H1 (cell line): ENCODE measurements around the gene SCRG1.

Experiments
- ATF3 ChIP-seq: IDR thresholded peaks from 2 replicates; pipeline ENCODE4 v1.6.1; 2011; ENCODE audit warnings: low read depth, mild to moderate bottlenecking, low read length; ENCODE audit not compliant: insufficient read depth
- CTCF ChIP-seq, 3 experiments: IDR thresholded peaks; 1 replicate in 2 of 3; 2 replicates in 1 of 3; pipeline versions ENCODE4 v1.5.1 to v1.6.1; 2011; ENCODE audit warnings: low read length in 3 of 3, mild to moderate bottlenecking in 3 of 3, inconsistent platforms in 2 of 3, low read depth in 1 of 3, moderate library complexity in 1 of 3; ENCODE audit not compliant: insufficient read depth in 1 of 3; ENCODE audit errors: control extremely low read depth in 1 of 3
- EP300 ChIP-seq, 2 experiments: IDR thresholded peaks; 1 replicate in 1 of 2; 2 replicates in 1 of 2; pipeline ENCODE4 v1.6.1; 2011 to 2012; ENCODE audit warnings: low read depth in 2 of 2, low read length in 2 of 2, mild to moderate bottlenecking in 2 of 2, borderline replicate concordance in 1 of 2, inconsistent platforms in 1 of 2, moderate library complexity in 1 of 2
- EZH2 ChIP-seq: fragments of 200-600 bp; sonication (generic); IDR thresholded peaks from 2 replicates; pipeline ENCODE4 v1.7.1; 2012; ENCODE audit warnings: low read depth, mild to moderate bottlenecking, moderate library complexity, low read length, inconsistent platforms; ENCODE audit not compliant: severe bottlenecking
- HDAC2 ChIP-seq, 2 experiments: fragments of 300-600 bp in 1 of 2; sonication (generic) in 1 of 2; IDR thresholded peaks; 2 replicates each; pipeline ENCODE4 v1.6.1; 2011 to 2012; ENCODE audit warnings: low read depth in 2 of 2, low read length in 2 of 2, mild to moderate bottlenecking in 2 of 2, moderate library complexity in 2 of 2, borderline replicate concordance in 1 of 2, inconsistent platforms in 1 of 2
- POLR2A ChIP-seq, 2 experiments: IDR thresholded peaks; 1 replicate in 1 of 2; 2 replicates in 1 of 2; pipeline ENCODE4 v1.6.1; 2011; ENCODE audit warnings: low read depth in 2 of 2, low read length in 2 of 2, mild to moderate bottlenecking in 2 of 2; ENCODE audit errors: control extremely low read depth in 1 of 2
- TAF1 ChIP-seq: IDR thresholded peaks from 2 replicates; pipeline ENCODE4 v1.6.1; 2011; ENCODE audit warnings: mild to moderate bottlenecking, low read depth, low read length
- TBP ChIP-seq: IDR thresholded peaks from 2 replicates; pipeline ENCODE4 v1.6.1; 2011; ENCODE audit warnings: low read depth, low read length, improper control_type of control experiment
- ZNF274 ChIP-seq: IDR thresholded peaks from 2 replicates; pipeline ENCODE4 v1.7.0; 2012; ENCODE audit warnings: low read length, borderline replicate concordance; ENCODE audit errors: extremely low read depth
- TF ChIP-seq, protein P1 (sequence below): IDR thresholded peaks from 2 replicates; pipeline ENCODE4 v1.6.1; 2012; ENCODE audit warnings: inconsistent platforms

DNA sequence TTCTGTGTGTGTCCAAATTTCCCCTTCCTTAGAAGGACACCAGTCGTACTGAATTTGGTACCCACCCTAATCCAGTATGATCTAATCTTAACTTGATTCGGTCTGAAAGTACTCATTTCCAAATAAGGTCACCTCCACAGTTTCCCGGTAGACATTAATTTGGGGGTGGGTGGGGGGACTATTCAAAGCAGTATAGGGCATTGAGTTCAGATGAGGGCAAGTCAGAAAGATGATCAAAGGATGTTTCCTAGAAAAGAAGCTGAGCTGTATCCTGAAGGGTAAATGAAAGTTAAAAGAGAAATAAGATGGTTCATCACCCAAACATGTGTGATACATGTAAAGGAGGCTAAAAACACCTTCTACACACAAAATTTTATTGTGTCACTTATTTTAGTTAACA, 42.0 kb upstream of the SCRG1 start:
- TF ChIP-seq TBP (no peak), EZH2 (no peak), CTCF (IDR thresholded peaks at IDR 0.05; ENCODE audit: control extremely low read depth in 1 of 3, insufficient read depth in 1 of 3, low read depth in 1 of 3, low read length in 3 of 3) (no peak), HDAC2 (IDR thresholded peaks at IDR 0.05; ENCODE audit: borderline replicate concordance in 1 of 2, low read depth in 2 of 2, low read length in 2 of 2) (no peak), POLR2A (IDR thresholded peaks at IDR 0.05; ENCODE audit: control extremely low read depth in 1 of 2, low read depth in 2 of 2, low read length in 2 of 2) (no peak), EP300 (IDR thresholded peaks at IDR 0.05; ENCODE audit: borderline replicate concordance in 1 of 2, low read depth in 2 of 2, low read length in 2 of 2) (no peak), ATF3 (no peak), ZNF274 (no peak), TAF1 (no peak)
- TF ChIP-seq, protein P1, sequence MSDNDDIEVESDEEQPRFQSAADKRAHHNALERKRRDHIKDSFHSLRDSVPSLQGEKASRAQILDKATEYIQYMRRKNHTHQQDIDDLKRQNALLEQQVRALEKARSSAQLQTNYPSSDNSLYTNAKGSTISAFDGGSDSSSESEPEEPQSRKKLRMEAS = no peak
